SU-DHL-6 (cell line): ENCODE data around the gene DIS3L2.

Experiments
- CTCF ChIP-seq: fragments of 200-600 bp; sonication (generic); IDR thresholded peaks from one replicate; pipeline ENCODE4 v1.5.1; 2017; ENCODE audit warnings: antibody characterized with exemption, mild to moderate bottlenecking, low read length, moderate library complexity; ENCODE audit not compliant: insufficient read depth, poor library complexity, severe bottlenecking
- EZH2phosphoT487 ChIP-seq: fragments of 200-600 bp; sonication (generic), shearing (Covaris generic); conservative IDR thresholded peaks from 2 replicates; pipeline ENCODE4 v1.6.1; 2018; ENCODE audit warnings: mild to moderate bottlenecking, antibody characterized with exemption, low read length, moderate library complexity, mixed read lengths

GRCh38 chr2:232028631-232029030 is 67.1 kb downstream of the DIS3L2 start:
- TF ChIP-seq CTCF (no peak), EZH2phosphoT487 (no peak)
